HEK293 (cell line): Measurements from ENCODE around the gene ANKRD53.

Experiments
- CTCF ChIA-PET: fragments of 350-600 bp; formaldehyde crosslinking; extraction: SDS; loops from one replicate; lab custom pipeline; 2021; ENCODE audit warnings: antibody characterized with exemption; lab: Yijun Ruan, JAX
- POLR2A ChIA-PET: fragments of 300-600 bp; formaldehyde crosslinking; extraction: SDS; loops from one replicate; lab custom pipeline; 2020; ENCODE audit warnings: antibody characterized with exemption, inconsistent platforms; lab: Yijun Ruan, JAX
- H3K27ac ChIP-seq: fragments of 200-500 bp; sonication (Bioruptor generic); 2 replicates; pipeline ENCODE4 v1.5.1; 2014; ENCODE audit warnings: low read depth, low read length, control low read depth, inconsistent platforms; ENCODE audit errors: extremely low read depth
- H3K36me3 ChIP-seq, 2 experiments: fragments of 200-500 bp in 1 of 2; sonication (Bioruptor generic) in 1 of 2; 1 replicate in 1 of 2; 2 replicates in 1 of 2; pipeline ENCODE4 v1.5.1; 2014 to 2017; ENCODE audit warnings: inconsistent platforms in 2 of 2, low read length in 2 of 2; ENCODE audit not compliant: control insufficient read depth in 2 of 2, insufficient read depth in 1 of 2
- H3K4me1 ChIP-seq: fragments of 200-500 bp; sonication (Bioruptor generic); 2 replicates; pipeline ENCODE4 v1.5.1; 2014; ENCODE audit warnings: mild to moderate bottlenecking, low read length, inconsistent platforms; ENCODE audit not compliant: control insufficient read depth, insufficient read depth
- H3K4me3 ChIP-seq: 2 replicates; pipeline ENCODE4 v1.5.1; 2011; ENCODE audit warnings: low read depth, mild to moderate bottlenecking, control low read depth, low read length, moderate library complexity
- H3K9me3 ChIP-seq: fragments of 200-500 bp; sonication (Bioruptor generic); 2 replicates; pipeline ENCODE4 v1.5.1; 2014; ENCODE audit warnings: low read depth, low read length, inconsistent platforms; ENCODE audit not compliant: control insufficient read depth, insufficient read depth
- BCL11A ChIP-seq: fragments of 450-650 bp; formaldehyde crosslinking; IDR thresholded peaks from 2 replicates; pipeline ENCODE4 v1.5.1; 2016; ENCODE audit warnings: low read depth, missing biosample characterization, missing genetic modification characterization
- CTCF ChIP-seq: fragments of 450-650 bp; formaldehyde crosslinking; IDR thresholded peaks from 2 replicates; pipeline ENCODE4 v1.5.1; 2016; ENCODE audit warnings: missing biosample characterization, missing genetic modification characterization
- GFI1B ChIP-seq: fragments of 450-650 bp; formaldehyde crosslinking; IDR thresholded peaks from 2 replicates; pipeline ENCODE4 v1.5.1; 2016; ENCODE audit warnings: missing biosample characterization, missing genetic modification characterization
- GLIS2 ChIP-seq: fragments of 450-650 bp; formaldehyde crosslinking; IDR thresholded peaks from 2 replicates; pipeline ENCODE4 v1.5.1; 2016; ENCODE audit warnings: missing biosample characterization, missing genetic modification characterization
- IKZF3 ChIP-seq: fragments of 450-650 bp; IDR thresholded peaks from 2 replicates; pipeline ENCODE4 v1.5.0; 2018; ENCODE audit warnings: missing biosample characterization, mild to moderate bottlenecking, missing genetic modification characterization, moderate library complexity
- INSM2 ChIP-seq: fragments of 450-650 bp; formaldehyde crosslinking; IDR thresholded peaks from 2 replicates; pipeline ENCODE4 v1.5.1; 2016; ENCODE audit warnings: missing biosample characterization, missing genetic modification characterization
- KLF9 ChIP-seq: fragments of 450-650 bp; formaldehyde crosslinking; IDR thresholded peaks from 2 replicates; pipeline ENCODE4 v1.5.1; 2016; ENCODE audit warnings: missing biosample characterization, missing genetic modification characterization, low read depth
- OVOL3 ChIP-seq: fragments of 450-650 bp; formaldehyde crosslinking; IDR thresholded peaks from 2 replicates; pipeline ENCODE4 v1.5.1; 2016; ENCODE audit warnings: missing biosample characterization, missing genetic modification characterization
- SCRT2 ChIP-seq: fragments of 450-650 bp; formaldehyde crosslinking; IDR thresholded peaks from 2 replicates; pipeline ENCODE4 v1.5.1; 2016; ENCODE audit warnings: missing biosample characterization, missing genetic modification characterization
- SETDB1 ChIP-seq: IDR thresholded peaks from one replicate; pipeline ENCODE4 v1.6.1; 2017; ENCODE audit warnings: mild to moderate bottlenecking, low read length, moderate library complexity, mixed read lengths; ENCODE audit not compliant: insufficient read length
- SP2 ChIP-seq: fragments of 450-650 bp; formaldehyde crosslinking; IDR thresholded peaks from 2 replicates; pipeline ENCODE4 v1.5.1; 2016; ENCODE audit warnings: missing biosample characterization, missing genetic modification characterization
- YY1 ChIP-seq: fragments of 450-650 bp; formaldehyde crosslinking; IDR thresholded peaks from 2 replicates; pipeline ENCODE4 v1.5.1; 2018; ENCODE audit warnings: missing biosample characterization, missing genetic modification characterization
- ZBTB6 ChIP-seq: fragments of 450-650 bp; formaldehyde crosslinking; IDR thresholded peaks from 2 replicates; pipeline ENCODE4 v1.5.1; 2017; ENCODE audit warnings: missing biosample characterization, missing genetic modification characterization
- ZBTB8A ChIP-seq: fragments of 450-650 bp; formaldehyde crosslinking; IDR thresholded peaks from 2 replicates; pipeline ENCODE4 v1.5.1; 2016; ENCODE audit warnings: missing biosample characterization, missing genetic modification characterization
- ZFP3 ChIP-seq: fragments of 450-650 bp; formaldehyde crosslinking; IDR thresholded peaks from 2 replicates; pipeline ENCODE4 v1.5.1; 2016; ENCODE audit warnings: low read depth, missing biosample characterization, missing genetic modification characterization
- ZNF121 ChIP-seq: fragments of 450-650 bp; formaldehyde crosslinking; IDR thresholded peaks from 2 replicates; pipeline ENCODE4 v1.5.1; 2016; ENCODE audit warnings: missing biosample characterization, missing genetic modification characterization
- ZNF155 ChIP-seq: fragments of 450-650 bp; formaldehyde crosslinking; IDR thresholded peaks from 2 replicates; pipeline ENCODE4 v1.5.1; 2016; ENCODE audit warnings: missing biosample characterization, missing genetic modification characterization
- ZNF239 ChIP-seq: fragments of 450-650 bp; formaldehyde crosslinking; IDR thresholded peaks from 2 replicates; pipeline ENCODE4 v1.5.1; 2016; ENCODE audit warnings: missing biosample characterization, missing genetic modification characterization
- ZNF26 ChIP-seq: fragments of 450-650 bp; formaldehyde crosslinking; IDR thresholded peaks from 2 replicates; pipeline ENCODE4 v1.5.1; 2016; ENCODE audit warnings: missing biosample characterization, missing genetic modification characterization
- ZNF266 ChIP-seq: fragments of 450-650 bp; formaldehyde crosslinking; IDR thresholded peaks from 2 replicates; pipeline ENCODE4 v1.5.1; 2016; ENCODE audit warnings: missing biosample characterization, missing genetic modification characterization, low read depth
- ZNF280C ChIP-seq: fragments of 450-650 bp; formaldehyde crosslinking; IDR thresholded peaks from 2 replicates; pipeline ENCODE4 v1.5.1; 2016; ENCODE audit warnings: missing biosample characterization, missing genetic modification characterization
- ZNF398 ChIP-seq: fragments of 450-650 bp; formaldehyde crosslinking; IDR thresholded peaks from 2 replicates; pipeline ENCODE4 v1.5.1; 2017; ENCODE audit warnings: missing biosample characterization, missing genetic modification characterization
- ZNF426 ChIP-seq: fragments of 450-650 bp; formaldehyde crosslinking; IDR thresholded peaks from 2 replicates; pipeline ENCODE4 v1.5.1; 2017; ENCODE audit warnings: missing biosample characterization, missing genetic modification characterization, mild to moderate bottlenecking, inconsistent platforms, moderate library complexity
- ZNF621 ChIP-seq: fragments of 450-650 bp; formaldehyde crosslinking; IDR thresholded peaks from 2 replicates; pipeline ENCODE4 v1.5.1; 2017; ENCODE audit warnings: missing biosample characterization, missing genetic modification characterization
- ZNF660 ChIP-seq: fragments of 450-650 bp; IDR thresholded peaks from 2 replicates; pipeline ENCODE4 v1.5.1; 2018; ENCODE audit warnings: missing biosample characterization, mild to moderate bottlenecking, missing genetic modification characterization
- ZNF677 ChIP-seq: fragments of 450-650 bp; IDR thresholded peaks from 2 replicates; pipeline ENCODE4 v1.5.0; 2018; ENCODE audit warnings: missing biosample characterization, mild to moderate bottlenecking, missing genetic modification characterization, moderate library complexity
- ZNF701 ChIP-seq: fragments of 450-650 bp; formaldehyde crosslinking; IDR thresholded peaks from 2 replicates; pipeline ENCODE4 v1.5.1; 2016; ENCODE audit warnings: missing biosample characterization, missing genetic modification characterization
- ZXDB ChIP-seq: fragments of 450-650 bp; formaldehyde crosslinking; IDR thresholded peaks from 2 replicates; pipeline ENCODE4 v1.5.1; 2016; ENCODE audit warnings: missing biosample characterization, missing genetic modification characterization

The ANKRD53 gene

GRCh38 chr2:70994699-70995425 is 16.4 kb downstream of the ANKRD53 start, which contains the start of gene TEX261 (continued):
- no peak; the same call in 1 of the 2 replicates for TF ChIP-seq GLIS2 (tag by site-specific recombination)
- peak; percentile 36; the same call in 1 of the 2 replicates for TF ChIP-seq ZXDB (tag by site-specific recombination)
- no peak for TF ChIP-seq ZNF26 (tag by site-specific recombination)
- no peak for TF ChIP-seq ZNF701 (tag by site-specific recombination)
- no peak for TF ChIP-seq ZNF121
- no peak for TF ChIP-seq BCL11A (tag by site-specific recombination)
- no peak for TF ChIP-seq ZNF239 (tag by site-specific recombination)
- TF ChIP-seq ZNF677 (tag by site-specific recombination), result no peak
- TF ChIP-seq ZNF155, result no peak
- TF ChIP-seq OVOL3 (tag by site-specific recombination), result no peak
- TF ChIP-seq, all 188 proteins: peak for 27

GRCh38 chr2:70995426-70995729 is 16.9 kb downstream of the ANKRD53 start:
- Histone ChIP-seq H3K27ac (no peak overlapping the region; the same call in 1 of the 2 replicates), H3K9me3 (no peaks in the 10 kb centered on the region), H3K4me3 (peak overlapping the region; percentile 51), H3K4me1 (no peaks in the 10 kb centered on the region), H3K36me3 (peaks cover 0 to 20% of the 10 kb centered on the region in 2 experiments; a peak in 1 of 3 replicates)
- POLR2A ChIA-PET, result no interaction called here
- CTCF ChIA-PET, result no interaction called here
- TF ChIP-seq ZNF266 (tag by site-specific recombination) (no peak), SP2 (tag by site-specific recombination) (no peak), IKZF3 (tag by site-specific recombination) (no peak), YY1 (tag by site-specific recombination) (no peak), ZNF398 (peak; percentile 34; the same call in 1 of the 2 replicates), SETDB1 (no peak), GFI1B (tag by site-specific recombination) (no peak), ZNF677 (tag by site-specific recombination) (no peak), ZNF660 (no peak), ZBTB8A (peak; percentile 97), SCRT2 (tag by site-specific recombination) (peak; percentile 82), KLF9 (no peak), ZNF280C (tag by site-specific recombination) (no peak), ZNF426 (no peak), ZNF621 (no peak), ZFP3 (tag by site-specific recombination) (no peak), ZBTB6 (tag by site-specific recombination) (no peak), CTCF (tag by site-specific recombination) (peak; percentile 12; the same call in 1 of the 2 replicates), INSM2 (no peak)
